Naive thymus-derived CD4-positive, alpha-beta T cell (primary cell): Measurements from ENCODE around the gene POP4. TPM values are rescaled to one million over a fixed set of nuclear protein-coding genes. Genes with fewer than 3 reads are reported as not detected.

ENCODE experiments used
- ATAC-seq: fragments of 150-1000 bp; cut with Tn5 transposase; 2 replicates; pipeline ENCODE4 v1.10.0; 2021; ENCODE audit warnings: mild to moderate bottlenecking, moderate library complexity
- CTCF ChIA-PET: fragments of 350-600 bp; sonication (Branson Sonifier 250); formaldehyde crosslinking; loops from one replicate; lab custom pipeline; 2021; ENCODE audit warnings: antibody characterized with exemption; lab: Charles Lee
- POLR2A ChIA-PET: fragments of 350-600 bp; sonication (Branson Sonifier 250); formaldehyde crosslinking; loops from one replicate; lab custom pipeline; 2021; ENCODE audit warnings: antibody characterized with exemption, inconsistent platforms; lab: Charles Lee
- DNase-seq, 9 donors: peaks; one replicate each; pipeline versions ENCODE4 v3.0.0 to v3.0.0-alpha.2; 2020 to 2022; ENCODE audit warnings: mixed read lengths in 1 of 9
- H3K27ac ChIP-seq: one replicate; pipeline ENCODE4 v1.7.0; 2013; ENCODE audit warnings: mild to moderate bottlenecking, low read depth, low read length, moderate library complexity
- H3K27me3 ChIP-seq, 2 donors: one replicate each; pipeline ENCODE4 v1.7.0; 2013; ENCODE audit warnings: low read length in 2 of 2, mild to moderate bottlenecking in 2 of 2, moderate library complexity in 2 of 2; ENCODE audit not compliant: control insufficient read depth in 2 of 2, insufficient read depth in 2 of 2
- H3K36me3 ChIP-seq, 3 experiments: 1 replicate in 2 of 3; 2 replicates in 1 of 3; pipeline ENCODE4 v1.7.0; 2013; ENCODE audit warnings: low read length in 3 of 3, mild to moderate bottlenecking in 3 of 3, moderate library complexity in 1 of 3; ENCODE audit not compliant: insufficient read depth in 3 of 3, control insufficient read depth in 2 of 3
- H3K4me1 ChIP-seq, 2 donors: one replicate each; pipeline ENCODE4 v1.7.0; 2013; ENCODE audit warnings: low read length in 2 of 2, mild to moderate bottlenecking in 2 of 2, moderate library complexity in 1 of 2; ENCODE audit not compliant: control insufficient read depth in 2 of 2, insufficient read depth in 2 of 2
- H3K4me3 ChIP-seq: 2 replicates; pipeline ENCODE4 v1.7.0; 2013; ENCODE audit warnings: mild to moderate bottlenecking, low read length
- H3K9me3 ChIP-seq, 3 experiments: 1 replicate in 2 of 3; 2 replicates in 1 of 3; pipeline ENCODE4 v1.7.0; 2013; ENCODE audit warnings: low read length in 3 of 3; ENCODE audit not compliant: control insufficient read depth in 2 of 3
- H3K27ac Mint-ChIP-seq, 9 donors: one replicate each; pipeline ENCODE4 v1.8.0; 2020 to 2022; ENCODE audit warnings: mixed read lengths in 9 of 9, mild to moderate bottlenecking in 8 of 9, moderate library complexity in 5 of 9, inconsistent platforms in 2 of 9
- H3K27me3 Mint-ChIP-seq, 5 donors: one replicate each; pipeline ENCODE4 v1.8.0; 2021 to 2022; ENCODE audit warnings: mixed read lengths in 5 of 5, mild to moderate bottlenecking in 1 of 5
- H3K36me3 Mint-ChIP-seq, 5 donors: one replicate each; pipeline ENCODE4 v1.8.0; 2020 to 2022; ENCODE audit warnings: mixed read lengths in 5 of 5, mild to moderate bottlenecking in 3 of 5, inconsistent platforms in 1 of 5
- H3K4me1 Mint-ChIP-seq, 7 donors: one replicate each; pipeline ENCODE4 v1.8.0; 2020 to 2022; ENCODE audit warnings: mixed read lengths in 7 of 7, mild to moderate bottlenecking in 3 of 7, inconsistent platforms in 1 of 7
- H3K4me3 Mint-ChIP-seq, 10 donors: one replicate each; pipeline ENCODE4 v1.8.0; 2020 to 2022; ENCODE audit warnings: mild to moderate bottlenecking in 10 of 10, mixed read lengths in 10 of 10, moderate library complexity in 6 of 10, inconsistent platforms in 2 of 10
- H3K9me3 Mint-ChIP-seq, 11 donors: one replicate each; pipeline ENCODE4 v1.8.0; 2020 to 2022; ENCODE audit warnings: mixed read lengths in 11 of 11, mild to moderate bottlenecking in 4 of 11, inconsistent platforms in 1 of 11, moderate library complexity in 1 of 11
- intact Hi-C, 2 donors: fragments of 100-400 bp; cut with micrococcal nuclease; formaldehyde crosslinking; loops; one replicate each; pipeline ENCODE4 v1.15.1; 2023
- polyA plus RNA-seq, 2 donors: library from polyadenylated mRNA; unstranded; fragments of 300-500 nt; fragmentation: Illumina TruSeq; gene quantifications; one replicate each; pipeline ENCODE4 v1.2.3, GENCODE V29; 2021
- total RNA-seq, 6 experiments: library from RNA in 5 of 6; stranded (reverse) in 5 of 6; gene quantifications; 1 replicate in 5 of 6; 2 replicates in 1 of 6; pipeline ENCODE4 v1.2.3 and lab custom pipeline; 2021 to 2026

Gene POP4
- total and polyA plus RNA-seq, 7 experiments from 2014 or later, result 45.3 to 156 (median 59.2) TPM

GRCh38 chr19:29586401-29586800 lies 19.7 kb upstream of the POP4 start:
- Histone ChIP-seq H3K4me1 (peaks cover 0 to 9% of the 10 kb centered on the region in 2 donors), H3K4me3 (no peak overlapping the region), H3K27me3 (no peaks in the 10 kb centered on the region), H3K9me3 (no peaks in the 10 kb centered on the region), H3K36me3 (no peaks in the 10 kb centered on the region), H3K27ac (no peak overlapping the region)
- H3K4me1 Mint-ChIP-seq, result peaks cover 0 to 33% (median 0%) of the 10 kb centered on the region in 7 donors
- H3K4me3 Mint-ChIP-seq, result peak overlapping the region in 1 of 10 donors; percentile 32
- POLR2A ChIA-PET, result no interaction called here
- peak overlapping the region in 2 of 9 donors; percentile 6 to 88 for H3K27ac Mint-ChIP-seq
- peaks cover 19 to 38% (median 33%) of the 10 kb centered on the region in 5 donors for H3K27me3 Mint-ChIP-seq
- intact Hi-C loops, result loop anchor here in 1 of 2 donors (5.0 kb wide), 1 partner anchor 59 kb away; the partner anchor contains the start of gene VSTM2B
- ATAC-seq (no peak), DNase-seq (no peak)
- H3K36me3 Mint-ChIP-seq, result peaks cover 0 to 7% (median 3%) of the 10 kb centered on the region in 5 donors
- H3K9me3 Mint-ChIP-seq, result peaks cover 0 to 15% (median 4%) of the 10 kb centered on the region in 11 donors
- CTCF ChIA-PET, result no interaction called here

GRCh38 chr19:29587059-29587458 lies 19.0 kb upstream of the POP4 start:
- peak overlapping the region in 3 of 9 donors; percentile 4 to 88 (median 6) for H3K27ac Mint-ChIP-seq
- H3K4me3 ChIP-seq, result no peak overlapping the region
- peaks cover 20 to 42% (median 35%) of the 10 kb centered on the region in 5 donors for H3K27me3 Mint-ChIP-seq
- intact Hi-C loops, result loop anchor here in 1 of 2 donors (1.0 to 5.0 kb wide), 3 partner anchors 19 to 127 kb away; partner anchors contain the start of genes POP4 and VSTM2B
- peak overlapping the region in 1 of 10 donors; percentile 32 for H3K4me3 Mint-ChIP-seq
- POLR2A ChIA-PET, result no interaction called here
- H3K4me1 Mint-ChIP-seq, result peaks cover 0 to 33% (median 0%) of the 10 kb centered on the region in 7 donors
- peaks cover 0 to 9% of the 10 kb centered on the region in 2 donors for H3K4me1 ChIP-seq
- H3K9me3 Mint-ChIP-seq, result peaks cover 0 to 12% (median 2%) of the 10 kb centered on the region in 11 donors
- no peaks in the 10 kb centered on the region for H3K9me3 ChIP-seq
- no peak overlapping the region for H3K27ac ChIP-seq
- ATAC-seq (no peak), DNase-seq (no peak)
- CTCF ChIA-PET, result no interaction called here
- peaks cover 0 to 7% (median 0%) of the 10 kb centered on the region in 5 donors for H3K36me3 Mint-ChIP-seq
- no peaks in the 10 kb centered on the region for H3K27me3 ChIP-seq
- H3K36me3 ChIP-seq, result no peaks in the 10 kb centered on the region

GRCh38 chr19:29587518-29587986 lies 18.5 kb upstream of the POP4 start:
- H3K36me3 Mint-ChIP-seq, result peaks cover 0 to 7% (median 0%) of the 10 kb centered on the region in 5 donors
- ATAC-seq (peak; percentile 92), DNase-seq (peak in 1 of 9 donors; percentile 69)
- peaks cover 0 to 12% (median 2%) of the 10 kb centered on the region in 11 donors for H3K9me3 Mint-ChIP-seq
- H3K27ac Mint-ChIP-seq, result peak overlapping the region in 3 of 9 donors; percentile 4 to 88 (median 6)
- H3K27me3 Mint-ChIP-seq, result peaks cover 22 to 45% (median 38%) of the 10 kb centered on the region in 5 donors
- peaks cover 0 to 9% of the 10 kb centered on the region in 2 donors for H3K4me1 ChIP-seq
- H3K27ac ChIP-seq, result no peak overlapping the region
- intact Hi-C loops, result loop anchor here in 1 of 2 donors (1.0 to 5.0 kb wide), 3 partner anchors 19 to 127 kb away; partner anchors contain the start of genes POP4 and VSTM2B
- CTCF ChIA-PET, result no interaction called here
- H3K4me3 ChIP-seq, result no peak overlapping the region
- POLR2A ChIA-PET, result no interaction called here
- H3K4me1 Mint-ChIP-seq, result peaks cover 0 to 33% (median 0%) of the 10 kb centered on the region in 7 donors
- H3K27me3 ChIP-seq, result no peaks in the 10 kb centered on the region
- H3K9me3 ChIP-seq, result no peaks in the 10 kb centered on the region
- peak overlapping the region in 1 of 10 donors; percentile 32 for H3K4me3 Mint-ChIP-seq
- H3K36me3 ChIP-seq, result no peaks in the 10 kb centered on the region

GRCh38 chr19:29588095-29588494 lies 18.0 kb upstream of the POP4 start:
- Histone ChIP-seq H3K9me3 (no peaks in the 10 kb centered on the region), H3K4me1 (peaks cover 0 to 9% of the 10 kb centered on the region in 2 donors), H3K36me3 (no peaks in the 10 kb centered on the region), H3K27me3 (no peaks in the 10 kb centered on the region), H3K27ac (no peak overlapping the region), H3K4me3 (no peak overlapping the region)
- DNase-seq (no peak), ATAC-seq (no peak)
- H3K4me1 Mint-ChIP-seq, result peaks cover 0 to 33% (median 0%) of the 10 kb centered on the region in 7 donors
- POLR2A ChIA-PET, result no interaction called here
- H3K36me3 Mint-ChIP-seq, result peaks cover 0 to 7% (median 0%) of the 10 kb centered on the region in 5 donors
- CTCF ChIA-PET, result no interaction called here
- intact Hi-C loops, result loop anchor here in 1 of 2 donors (5.0 kb wide), 1 partner anchor 61 kb away; the partner anchor contains the start of gene VSTM2B
- peaks cover 26 to 48% (median 36%) of the 10 kb centered on the region in 5 donors for H3K27me3 Mint-ChIP-seq
- peak overlapping the region in 1 of 9 donors; percentile 88 for H3K27ac Mint-ChIP-seq
- H3K4me3 Mint-ChIP-seq, result no peak overlapping the region
- peaks cover 0 to 12% (median 2%) of the 10 kb centered on the region in 11 donors for H3K9me3 Mint-ChIP-seq

GRCh38 chr19:29590278-29590677 lies 15.8 kb upstream of the POP4 start:
- DNase-seq, result no peak
- Mint-ChIP-seq H3K36me3 (peaks cover 0 to 7% (median 0%) of the 10 kb centered on the region in 5 donors), H3K4me3 (no peak overlapping the region), H3K27ac (no peak overlapping the region), H3K27me3 (peaks cover 31 to 54% (median 40%) of the 10 kb centered on the region in 5 donors), H3K4me1 (peaks cover 0 to 24% (median 0%) of the 10 kb centered on the region in 7 donors), H3K9me3 (peaks cover 0 to 12% (median 0%) of the 10 kb centered on the region in 11 donors)
- peaks cover 0 to 9% of the 10 kb centered on the region in 2 donors for H3K4me1 ChIP-seq
- ATAC-seq, result no peak
- no peaks in the 10 kb centered on the region for H3K27me3 ChIP-seq
- ChIA-PET CTCF (no interaction called here), POLR2A (no interaction called here)
- no peaks in the 10 kb centered on the region for H3K36me3 ChIP-seq
- H3K27ac ChIP-seq, result no peak overlapping the region
- intact Hi-C loops, result no loop called here
- H3K9me3 ChIP-seq, result no peaks in the 10 kb centered on the region
- no peak overlapping the region for H3K4me3 ChIP-seq

GRCh38 chr19:29591670-29592069 lies 14.4 kb upstream of the POP4 start:
- no peak overlapping the region for H3K27ac ChIP-seq
- Mint-ChIP-seq H3K36me3 (peaks cover 0 to 7% (median 0%) of the 10 kb centered on the region in 5 donors), H3K27me3 (peaks cover 28 to 51% (median 36%) of the 10 kb centered on the region in 5 donors), H3K9me3 (peaks cover 0 to 12% (median 0%) of the 10 kb centered on the region in 11 donors), H3K27ac (no peak overlapping the region), H3K4me3 (no peak overlapping the region), H3K4me1 (peaks cover 0 to 19% (median 0%) of the 10 kb centered on the region in 7 donors)
- no peaks in the 10 kb centered on the region for H3K27me3 ChIP-seq
- no peaks in the 10 kb centered on the region for H3K9me3 ChIP-seq
- H3K36me3 ChIP-seq, result no peaks in the 10 kb centered on the region
- POLR2A ChIA-PET, result no interaction called here
- intact Hi-C loops, result no loop called here
- no peak for DNase-seq
- no peak for ATAC-seq
- CTCF ChIA-PET, result no interaction called here
- H3K4me1 ChIP-seq, result peaks cover 0 to 9% of the 10 kb centered on the region in 2 donors
- no peak overlapping the region for H3K4me3 ChIP-seq
